Activated T-cell treated with anti-CD3 and anti-CD28 coated beads for 48 hours (primary cell): ENCODE results near the gene CDH23.

Source experiments
- DNase-seq: peaks from one replicate; pipeline ENCODE4 v3.0.0-alpha.2; 2020; ENCODE audit warnings: low read depth

The CDH23 gene

DNA sequence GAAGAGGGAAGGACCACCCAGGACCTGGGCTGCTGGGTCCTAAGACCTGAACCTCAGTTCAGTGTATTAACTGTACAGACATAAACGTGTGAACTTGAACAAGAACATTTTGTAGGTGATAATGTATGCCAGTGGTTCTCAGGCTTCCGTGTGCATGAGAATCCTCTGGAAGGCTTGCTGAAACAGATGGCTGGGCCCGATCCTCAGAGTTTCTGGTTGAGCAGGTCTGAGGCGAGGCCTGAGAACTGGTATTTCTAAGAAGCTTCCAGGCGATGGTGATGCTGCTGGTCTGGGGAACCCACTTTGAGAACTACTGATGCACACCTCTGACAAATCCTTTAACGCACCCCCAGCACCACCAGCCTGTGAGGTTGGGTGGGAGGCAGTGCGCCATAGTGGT is 70.4 kb downstream of the CDH23 start:
- DNase-seq = no peak

DNA sequence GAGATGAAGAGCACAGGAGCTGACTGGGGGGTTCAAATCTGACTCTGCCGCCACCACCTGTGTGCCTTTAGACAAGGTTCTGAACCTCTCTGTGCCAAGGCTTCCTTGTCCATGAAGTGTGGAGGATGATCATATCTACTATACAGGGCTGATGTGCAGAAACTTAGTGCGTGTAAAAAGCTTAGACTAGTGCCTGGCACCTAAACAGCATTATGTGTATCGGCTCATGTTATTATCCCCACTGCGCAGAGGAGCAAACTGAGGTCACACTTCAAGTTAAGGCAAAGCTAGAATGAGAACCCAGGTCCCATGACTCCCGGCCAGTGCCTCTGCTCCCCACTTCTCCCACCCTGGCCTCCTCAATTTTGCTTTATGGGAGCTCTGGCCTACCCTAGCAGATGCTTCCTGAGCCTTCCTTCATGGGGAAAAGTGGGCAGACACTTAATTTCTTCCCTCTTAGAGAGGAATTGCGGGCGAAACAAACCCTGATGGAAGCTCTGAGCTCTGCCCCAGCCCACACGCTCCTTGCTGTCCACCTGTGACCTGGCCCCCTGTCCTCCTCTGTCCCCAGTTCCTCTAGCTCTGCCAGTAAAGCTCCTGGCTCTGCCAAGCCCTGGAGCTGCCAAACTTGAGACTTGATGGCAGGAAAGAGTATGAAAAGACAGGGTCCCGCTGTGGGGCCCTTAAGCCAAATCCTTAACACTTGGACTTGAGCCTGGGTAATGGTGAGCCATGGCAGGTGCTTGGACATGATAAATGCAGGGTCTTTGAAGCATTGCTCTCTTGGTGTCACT is 71.0 kb downstream of the CDH23 start:
- DNase-seq = no peak

DNA sequence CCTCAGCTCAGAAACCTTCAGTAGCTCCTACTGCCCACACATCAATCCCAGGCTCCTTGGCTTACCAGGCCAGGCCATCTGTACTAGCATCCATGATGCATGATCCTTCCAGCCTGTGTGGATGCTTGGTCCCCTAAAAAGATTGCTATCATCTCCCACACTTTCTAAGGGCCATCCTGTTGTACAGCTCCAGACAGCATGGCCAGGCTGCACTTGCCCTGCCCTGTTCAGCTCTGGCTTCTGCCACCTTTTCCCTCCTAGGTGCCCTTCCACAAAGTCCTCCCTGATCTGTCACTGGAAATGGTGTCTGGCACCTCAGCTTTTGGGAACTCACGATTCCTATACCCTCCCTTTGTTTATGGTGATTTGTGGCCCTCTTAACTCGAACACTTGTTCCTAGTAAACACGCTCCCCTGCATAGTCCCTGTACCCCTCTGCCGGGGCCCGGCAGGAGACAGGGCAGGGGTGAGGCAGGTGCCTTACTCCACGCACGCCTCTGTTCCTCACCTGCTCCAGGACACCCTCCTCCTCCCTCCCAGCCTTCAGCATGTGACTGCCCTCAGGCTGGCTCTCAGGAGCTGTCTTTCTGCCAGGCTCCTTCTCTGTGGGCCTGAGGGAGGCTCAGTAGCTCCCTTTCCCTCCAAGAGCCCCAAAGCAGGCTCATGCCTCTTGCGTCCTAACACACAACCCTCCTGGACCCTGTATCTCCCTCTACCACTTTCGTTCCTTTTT is 71.8 kb downstream of the CDH23 start:
- DNase-seq = no peak

DNA sequence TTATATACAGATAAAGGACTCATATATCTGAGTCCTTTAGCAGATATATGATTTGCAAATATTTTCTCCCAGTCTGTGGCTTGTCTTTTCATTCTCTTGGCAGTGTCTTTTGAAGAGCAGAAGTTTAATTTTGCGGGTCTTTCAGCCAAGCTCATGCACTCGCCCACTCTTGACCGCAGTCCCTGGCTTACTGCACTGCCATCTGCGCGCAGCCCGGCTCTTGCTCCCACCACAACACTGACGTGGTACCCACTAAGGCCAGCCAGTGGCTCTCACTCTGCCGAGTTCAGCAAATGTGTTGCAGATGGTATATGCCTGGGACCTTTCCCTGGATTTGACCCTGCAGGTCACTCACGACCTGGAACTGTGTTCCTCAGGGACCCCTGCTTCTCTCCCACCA is 74.3 kb downstream of the CDH23 start:
- DNase-seq = no peak

DNA sequence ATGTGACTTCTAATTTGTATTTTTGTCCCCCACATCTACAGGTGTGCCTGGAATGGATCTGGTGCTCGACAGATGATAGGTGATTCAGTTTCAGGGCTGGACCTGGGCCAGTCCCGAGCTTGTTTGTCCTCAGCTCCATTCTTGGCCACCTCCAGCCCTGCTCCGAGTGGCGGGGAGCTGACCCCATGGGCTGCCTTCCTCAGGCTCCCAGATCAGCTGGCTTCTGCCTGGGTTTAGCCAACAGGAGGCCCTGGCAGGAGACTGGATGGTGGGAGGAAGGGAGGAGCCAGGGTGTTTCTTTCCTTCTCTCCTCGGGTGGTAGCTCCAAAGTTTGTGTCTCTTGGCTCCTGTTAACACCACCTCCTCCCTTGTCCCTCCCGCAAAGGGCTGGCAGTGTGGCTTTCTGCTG is 75.2 kb downstream of the CDH23 start:
- no peak for DNase-seq

DNA sequence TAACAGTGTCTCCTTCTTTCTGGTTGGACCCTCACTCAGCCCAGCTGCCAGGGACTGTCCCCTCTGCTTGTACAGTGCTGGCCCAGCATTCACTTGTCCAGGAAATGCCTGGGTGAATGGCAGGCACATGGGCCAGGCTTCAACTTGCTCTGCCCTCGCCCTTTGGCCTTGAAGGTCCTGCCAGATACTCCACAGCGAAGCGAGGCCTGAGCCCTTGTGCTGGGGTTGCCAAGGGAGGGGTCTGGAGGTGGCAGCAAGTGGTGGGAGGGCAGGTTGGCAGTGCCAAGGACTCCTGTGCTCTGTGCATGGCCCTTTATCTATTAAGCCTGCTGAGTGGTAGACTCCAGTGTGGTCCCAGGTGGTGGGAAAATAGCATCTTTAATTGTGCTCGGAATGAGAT is 75.7 kb downstream of the CDH23 start:
- no peak for DNase-seq

DNA sequence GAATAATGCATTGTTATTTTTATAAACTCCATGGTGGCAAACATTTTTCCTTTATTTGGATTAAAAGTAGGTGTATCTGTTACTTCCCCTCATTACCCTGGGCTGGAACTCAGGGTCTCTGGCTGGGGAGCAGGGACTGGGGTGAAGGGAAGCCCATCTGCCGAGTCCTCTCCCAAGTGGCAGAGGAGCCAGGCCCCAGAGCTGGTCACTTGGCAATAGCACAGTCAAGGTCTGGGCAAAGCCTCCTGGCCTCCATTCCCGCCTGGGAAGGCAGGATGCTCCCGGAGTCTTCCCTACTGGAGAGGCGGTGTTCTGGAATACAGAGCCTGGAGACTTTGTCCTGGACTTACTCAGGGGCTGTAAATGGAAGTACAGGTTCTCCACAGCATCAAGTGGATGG is 76.2 kb downstream of the CDH23 start:
- no peak for DNase-seq

DNA sequence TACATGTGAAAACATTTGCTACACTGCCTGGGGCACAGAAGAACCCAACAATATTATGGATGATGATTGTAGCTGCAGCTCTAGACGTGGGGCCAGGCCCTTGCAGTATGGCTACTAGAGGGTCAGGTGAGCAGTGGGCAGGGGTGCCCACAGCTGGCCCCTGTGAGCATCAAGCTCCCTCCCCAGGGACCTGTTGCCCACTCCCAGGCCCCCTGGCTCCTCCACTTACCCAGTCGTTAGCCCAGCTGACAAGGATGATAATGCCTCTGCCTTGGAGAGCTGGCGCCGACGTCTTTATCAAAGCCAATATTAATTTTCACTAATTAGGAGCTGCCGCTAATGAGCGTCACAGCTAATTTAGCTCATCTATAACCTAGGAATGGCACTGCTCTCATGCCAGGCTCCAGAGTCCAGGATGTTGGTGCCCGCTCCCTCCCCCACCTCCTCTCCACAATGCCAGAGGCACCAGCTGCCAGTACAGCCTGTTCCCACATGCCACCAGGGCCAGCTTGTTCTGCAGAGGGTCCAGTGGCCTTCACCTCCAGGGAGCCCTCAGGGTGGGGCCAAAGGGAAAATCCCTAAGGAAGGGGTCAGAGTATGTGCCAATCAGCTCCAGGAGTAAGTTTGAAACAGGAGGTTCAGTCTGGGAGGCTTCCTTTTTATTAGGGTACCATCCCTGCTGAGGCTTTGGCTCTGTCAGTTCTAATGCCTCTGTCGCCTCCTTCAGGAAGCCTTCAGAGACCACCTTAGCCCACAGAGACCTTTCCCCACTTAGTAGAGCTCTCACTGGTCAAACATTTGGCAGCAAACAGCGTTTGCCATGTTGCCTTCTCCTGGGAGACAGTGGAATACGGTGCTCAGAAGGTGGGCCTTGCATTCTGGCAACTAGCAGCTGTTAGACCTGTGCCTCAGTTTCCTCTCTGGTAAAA is 77.2 kb downstream of the CDH23 start:
- no peak for DNase-seq

DNA sequence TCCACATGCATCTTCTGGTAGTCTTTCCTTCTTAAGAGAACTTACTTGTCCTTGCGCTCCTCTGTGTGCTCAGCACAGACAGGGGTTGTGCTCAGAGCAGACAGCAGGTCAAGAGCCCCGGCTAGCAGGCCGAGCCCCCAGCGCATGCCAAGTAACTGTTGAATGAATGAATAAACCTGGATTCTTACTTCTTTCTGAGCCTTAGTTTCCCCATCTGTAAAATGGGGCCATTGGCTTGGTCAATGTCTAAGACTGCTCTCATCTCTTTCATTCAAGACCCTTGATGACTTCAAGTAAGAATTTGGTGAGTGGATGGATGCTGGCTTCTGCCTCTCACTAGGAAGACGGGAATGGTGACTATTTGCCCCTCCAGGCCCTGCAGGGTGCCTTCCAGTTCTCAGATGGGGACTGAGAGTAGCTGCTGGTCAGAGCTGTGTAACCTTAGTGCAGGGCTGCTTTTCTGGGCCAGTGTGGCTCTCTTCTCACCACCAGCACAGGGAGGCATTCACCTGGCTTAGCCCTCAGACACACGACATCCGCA is 78.1 kb downstream of the CDH23 start:
- DNase-seq = no peak

DNA sequence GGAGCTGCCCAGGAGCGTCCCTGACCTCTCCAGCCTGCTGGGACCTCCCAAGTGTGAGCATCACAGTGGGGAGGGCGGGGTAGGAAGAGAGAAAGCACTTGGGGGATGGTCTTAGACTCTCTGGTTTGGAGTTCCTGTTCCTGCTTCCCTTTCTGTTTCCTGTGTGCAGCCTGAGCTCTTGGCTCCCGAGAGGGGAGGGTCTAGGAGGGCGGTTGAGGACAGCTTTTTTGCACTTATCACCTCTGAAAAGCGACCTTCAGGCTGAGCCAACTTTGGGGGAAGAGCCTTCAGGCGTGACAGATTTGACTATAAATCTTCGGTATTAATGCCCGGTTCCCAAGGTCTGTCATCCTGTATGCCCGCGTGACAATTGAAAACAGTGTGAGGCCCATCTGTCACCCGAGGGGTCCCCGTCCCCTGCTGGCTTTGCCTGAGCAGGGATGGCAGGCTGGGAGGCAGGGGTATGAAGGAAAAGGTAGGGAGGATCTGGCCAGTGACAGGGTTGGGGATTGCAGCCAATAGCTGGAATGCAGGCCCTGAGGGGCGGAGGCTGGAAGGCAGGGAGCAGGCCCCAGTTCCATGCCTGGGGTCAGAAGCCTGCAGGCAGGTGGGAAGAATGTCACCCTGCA is 78.6 kb downstream of the CDH23 start:
- DNase-seq = no peak

DNA sequence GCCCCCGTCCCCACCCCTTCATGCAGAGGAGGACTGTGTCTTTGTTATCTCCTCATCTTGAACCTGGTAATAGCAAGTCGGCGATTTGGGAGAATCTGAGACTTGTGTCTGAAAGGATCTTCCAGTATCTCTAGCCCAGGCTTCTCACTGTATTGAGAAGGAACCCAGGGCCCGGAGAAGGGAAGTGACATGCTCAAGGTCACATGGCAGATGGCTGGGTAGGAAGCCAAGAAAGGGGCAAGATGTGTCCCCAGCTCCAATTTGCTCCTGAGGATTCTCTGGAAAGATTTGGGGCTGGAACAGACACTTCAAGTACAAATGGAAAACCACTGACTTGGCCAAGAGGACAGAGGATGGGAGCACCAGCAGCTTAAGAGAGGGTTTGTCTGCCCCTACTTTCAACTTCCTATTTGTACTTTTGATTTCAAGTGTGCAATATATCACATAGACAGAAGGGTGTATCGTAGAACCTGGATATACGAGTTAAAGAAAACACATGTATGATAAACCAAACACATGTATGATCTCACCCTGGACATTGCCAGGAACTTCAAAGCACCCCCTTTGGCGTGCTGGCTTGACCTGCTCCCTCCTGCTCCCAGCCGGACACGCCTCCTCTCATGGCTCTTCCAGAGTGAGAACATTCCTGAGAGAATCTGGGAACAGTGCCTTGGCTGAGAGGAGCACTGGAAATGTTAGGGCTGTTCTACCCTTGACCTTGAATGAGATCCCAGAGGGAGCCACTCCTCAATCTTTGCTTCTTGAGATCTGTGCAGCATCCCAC is 79.7 kb downstream of the CDH23 start:
- no peak for DNase-seq

DNA sequence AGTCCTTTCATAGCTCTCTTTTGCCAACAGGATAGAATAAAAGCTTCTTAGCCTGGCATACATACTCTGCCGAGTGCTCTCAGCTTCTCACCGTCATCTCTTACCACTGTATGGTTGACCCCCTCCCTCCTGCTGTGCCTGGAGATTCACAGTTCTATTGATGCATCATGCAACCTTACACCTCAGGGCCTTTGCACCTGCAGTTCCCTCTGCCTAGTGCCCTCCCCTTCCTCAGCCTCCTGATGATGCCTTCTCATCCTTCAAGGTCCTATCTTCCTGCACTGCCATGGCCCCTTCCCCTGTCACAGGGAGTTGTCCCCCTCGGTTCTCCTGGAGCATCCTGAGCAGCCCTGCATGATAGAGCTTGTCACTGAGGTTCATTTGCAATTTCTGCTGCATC is 81.5 kb downstream of the CDH23 start:
- DNase-seq = no peak

DNA sequence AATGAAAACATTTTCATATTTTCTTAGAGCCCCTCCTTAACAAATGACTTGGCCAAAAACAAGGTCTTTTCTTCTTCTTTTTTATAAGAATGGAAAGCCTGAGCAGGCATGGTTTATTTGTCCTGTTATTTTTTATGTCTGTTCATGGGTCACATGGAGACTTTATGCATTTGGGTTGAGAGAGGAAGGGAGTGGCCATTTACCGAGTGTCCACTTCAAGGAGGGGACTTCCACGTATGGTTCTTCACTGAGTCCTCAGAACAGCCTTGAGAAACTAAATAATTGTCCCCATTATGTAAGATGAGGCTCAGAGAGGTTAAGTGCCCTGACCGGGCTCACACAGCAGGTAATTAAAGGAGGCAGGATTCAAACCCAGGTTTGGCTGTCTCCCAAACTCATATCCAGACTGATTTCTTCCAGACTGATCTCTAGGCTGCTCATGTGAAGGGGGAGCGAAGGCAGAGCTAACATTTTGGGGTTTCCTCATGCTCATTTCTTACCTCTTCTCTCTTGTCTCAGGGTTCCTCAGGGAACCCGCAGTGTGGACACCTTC is 82.2 kb downstream of the CDH23 start:
- no peak for DNase-seq

DNA sequence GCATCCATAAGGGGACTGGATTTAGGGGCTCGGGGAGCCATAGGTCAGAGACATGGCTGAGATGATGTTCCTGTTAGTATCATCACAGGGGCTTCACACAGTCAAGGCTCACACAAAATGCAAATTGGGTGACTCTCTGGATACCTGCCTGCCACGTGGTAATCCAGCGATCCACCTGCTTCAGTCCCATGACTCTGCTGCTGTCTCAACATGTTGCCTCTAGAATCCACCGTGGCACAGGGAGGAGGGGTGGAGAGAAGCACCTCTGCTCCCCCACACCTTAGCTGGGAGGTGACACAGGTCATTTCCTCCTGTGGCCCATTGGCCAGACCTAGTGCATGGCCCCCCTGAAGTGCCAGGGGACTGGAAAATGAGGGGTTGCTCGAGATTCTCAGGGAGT is 83.1 kb downstream of the CDH23 start:
- DNase-seq = no peak

DNA sequence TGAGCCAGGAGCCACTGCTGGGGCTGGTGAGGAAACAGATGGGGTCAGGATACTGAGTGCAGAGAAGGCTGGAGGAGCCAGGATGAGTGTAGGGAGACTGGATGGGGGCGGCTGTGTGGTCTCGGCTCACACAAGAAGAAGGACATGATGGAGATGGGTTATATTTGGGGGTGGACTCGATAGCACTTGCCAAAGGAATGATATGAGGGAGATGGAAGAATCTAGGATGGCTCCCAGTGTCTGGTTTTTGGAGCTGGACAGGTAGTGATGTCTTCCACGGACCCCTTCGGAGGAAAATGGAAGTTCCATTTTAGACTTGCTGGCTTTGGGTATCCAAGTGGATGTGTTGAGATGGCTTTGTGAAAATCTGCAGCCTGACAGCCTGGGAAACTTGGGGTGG is 83.9 kb downstream of the CDH23 start:
- DNase-seq = no peak

DNA sequence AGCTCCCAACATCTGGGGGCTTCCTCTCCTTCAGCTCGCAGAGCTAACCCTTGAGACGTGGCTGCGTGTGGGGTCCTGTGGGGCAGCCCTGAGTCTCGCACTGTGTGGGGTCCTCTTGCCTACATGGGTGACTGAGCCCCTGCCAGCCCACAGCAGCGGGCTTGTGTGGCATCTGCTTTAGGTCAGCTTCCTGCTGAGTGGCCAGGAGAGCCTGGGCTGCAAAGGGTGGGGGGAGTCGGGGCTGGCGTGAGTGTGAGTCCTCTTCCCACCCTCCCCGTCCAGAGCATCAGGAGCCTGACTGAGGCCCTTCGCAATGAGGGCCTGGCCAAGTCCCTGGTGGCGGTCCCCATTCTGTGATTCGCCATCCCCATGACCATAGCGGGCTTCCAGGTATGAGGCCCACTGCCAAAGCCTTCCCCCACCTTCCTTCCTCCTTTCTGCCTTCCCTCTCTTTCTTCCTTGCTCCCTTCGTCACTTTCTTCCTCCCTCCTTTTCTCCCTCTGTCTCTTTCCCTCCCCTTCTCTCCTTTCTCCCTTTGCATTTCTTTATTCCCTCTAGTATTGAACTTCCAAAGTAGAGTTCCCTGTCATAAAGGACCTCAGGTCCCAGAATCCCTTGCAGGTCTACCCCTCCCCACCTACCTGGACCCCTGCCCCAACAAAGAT is 85.2 kb downstream of the CDH23 start:
- no peak for DNase-seq

DNA sequence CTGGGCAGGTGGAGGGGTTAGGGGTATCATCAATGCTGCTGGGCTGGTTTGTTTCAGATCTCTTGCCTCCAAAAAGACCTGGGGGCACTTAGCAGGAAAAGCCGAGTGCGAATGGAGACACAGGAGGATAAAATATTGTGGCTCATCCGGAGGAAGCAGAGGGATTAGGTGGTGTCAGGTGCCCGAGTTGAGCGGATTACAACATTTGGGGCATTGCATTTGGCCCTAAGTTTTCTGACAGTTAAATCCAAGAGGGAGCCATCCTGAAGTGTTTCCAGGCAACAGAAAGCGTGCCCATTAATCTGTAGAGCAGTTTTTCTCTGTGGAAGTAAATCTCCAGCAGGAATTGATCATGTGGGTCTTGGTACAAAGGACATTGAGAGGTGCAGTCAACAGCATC is 85.9 kb downstream of the CDH23 start:
- DNase-seq = no peak

DNA sequence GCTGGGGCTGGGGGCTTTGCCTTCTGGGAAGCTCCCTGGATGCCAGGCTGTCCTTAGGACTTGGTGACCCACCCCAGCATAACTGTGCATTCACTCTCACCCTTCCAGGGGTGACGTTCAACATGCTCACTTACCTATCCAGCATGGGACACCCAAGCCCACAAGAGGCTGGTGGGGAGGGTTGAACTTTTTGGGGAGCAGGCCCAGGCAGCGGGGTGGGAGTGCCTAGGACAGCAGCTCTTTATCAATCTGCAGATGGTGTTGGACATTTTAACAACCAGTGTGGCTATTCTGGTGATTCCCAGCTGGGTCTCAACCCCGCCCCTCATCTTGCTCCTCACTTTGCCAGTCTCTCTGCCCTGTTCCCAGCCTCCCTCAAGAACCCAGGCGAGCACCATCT is 86.4 kb downstream of the CDH23 start:
- DNase-seq = no peak

DNA sequence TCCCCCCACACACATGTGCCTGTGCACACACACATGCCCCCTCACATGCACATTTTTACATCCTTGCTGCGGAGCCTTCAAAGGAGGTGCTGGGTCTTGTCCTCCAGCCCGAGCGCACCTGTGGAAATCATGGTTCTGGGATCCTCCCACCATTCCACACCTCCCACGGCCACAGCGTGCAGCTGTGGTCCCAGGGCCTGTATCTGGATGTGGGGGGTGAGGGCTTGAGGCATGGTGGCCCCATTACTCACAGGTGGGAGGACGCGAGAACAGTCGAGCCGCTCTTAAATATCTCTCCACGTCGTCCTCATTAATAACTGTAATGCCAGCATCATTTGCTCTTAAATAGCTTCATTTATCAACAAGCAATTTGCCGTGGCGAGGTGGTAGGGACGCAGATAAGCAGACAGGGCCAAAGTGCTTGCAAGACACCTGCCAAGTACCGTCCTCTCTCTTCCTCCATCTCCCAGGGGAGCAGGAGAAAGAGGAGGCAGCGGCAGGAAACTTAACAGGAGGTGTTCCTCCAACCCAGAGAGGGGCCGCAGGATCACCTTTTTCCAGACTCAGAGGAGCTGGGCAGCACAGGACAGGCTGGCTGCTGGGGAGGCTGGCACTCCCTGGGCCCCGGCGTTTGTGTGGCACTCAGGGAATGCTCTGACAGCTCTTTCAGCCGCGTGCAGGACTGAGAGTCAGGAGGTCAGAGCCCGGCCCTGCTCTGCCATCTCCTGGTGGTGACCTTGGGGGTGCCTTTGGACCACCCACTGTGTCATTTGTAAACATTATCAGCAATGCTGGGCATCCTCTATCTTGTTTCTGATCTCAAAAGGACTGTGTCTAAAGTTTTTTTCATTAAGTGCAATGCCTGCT is 87.4 kb downstream of the CDH23 start:
- DNase-seq = no peak
